OCI-LY1 (cell line): ENCODE measurements around the gene FLRT1.

Experiments
- H2AFZ ChIP-seq: fragments of 200-600 bp; sonication (generic), shearing (Covaris generic); 2 replicates; pipeline ENCODE4 v1.6.0; 2014; ENCODE audit warnings: antibody characterized with exemption, mild to moderate bottlenecking, low read length
- H3F3A ChIP-seq: fragments of 200-600 bp; sonication (generic), shearing (Covaris generic); 2 replicates; pipeline ENCODE4 v1.6.0; 2014; ENCODE audit warnings: mild to moderate bottlenecking, antibody characterized with exemption, low read length, moderate library complexity; ENCODE audit not compliant: insufficient read depth
- H3K27ac ChIP-seq: fragments of 200-600 bp; sonication (generic); 2 replicates; pipeline ENCODE4 v1.5.1; 2014; ENCODE audit warnings: low read length, mixed run types, mild to moderate bottlenecking, low read depth; ENCODE audit not compliant: poor library complexity, severe bottlenecking
- H3K27me3 ChIP-seq: fragments of 200-600 bp; sonication (generic); 2 replicates; pipeline ENCODE4 v1.6.0; 2014; ENCODE audit warnings: antibody characterized with exemption, mild to moderate bottlenecking, low read length, moderate library complexity; ENCODE audit not compliant: insufficient read depth
- H3K36me3 ChIP-seq: fragments of 200-600 bp; sonication (generic); 2 replicates; pipeline ENCODE4 v1.6.1; 2014; ENCODE audit warnings: mild to moderate bottlenecking, antibody characterized with exemption, low read length, moderate library complexity, mixed read lengths; ENCODE audit not compliant: insufficient read depth
- H3K4me1 ChIP-seq: fragments of 200-600 bp; sonication (generic); 2 replicates; pipeline ENCODE4 v1.5.1; 2014; ENCODE audit warnings: mild to moderate bottlenecking, low read length, moderate library complexity; ENCODE audit not compliant: insufficient read depth, severe bottlenecking
- H3K4me2 ChIP-seq: fragments of 200-600 bp; sonication (generic), shearing (Covaris generic); 2 replicates; pipeline ENCODE4 v1.6.1; 2014; ENCODE audit warnings: low read length
- H3K4me3 ChIP-seq: fragments of 200-600 bp; sonication (generic); 2 replicates; pipeline ENCODE4 v1.5.1; 2014; ENCODE audit warnings: low read length, low read depth, mild to moderate bottlenecking, mixed read lengths; ENCODE audit not compliant: poor library complexity, severe bottlenecking
- H3K79me2 ChIP-seq: fragments of 200-600 bp; shearing (Covaris generic); 2 replicates; pipeline ENCODE4 v1.6.1; 2016; ENCODE audit warnings: mixed run types, low read length, mixed read lengths; ENCODE audit not compliant: insufficient read depth
- H3K9ac ChIP-seq: fragments of 200-600 bp; sonication (generic), shearing (Covaris generic); 2 replicates; pipeline ENCODE4 v1.6.1; 2014; ENCODE audit warnings: mild to moderate bottlenecking, low read length, mixed read lengths
- H3K9me2 ChIP-seq: fragments of 200-600 bp; sonication (generic), shearing (Covaris generic); 2 replicates; pipeline ENCODE4 v1.6.1; 2014; ENCODE audit warnings: low read depth, mild to moderate bottlenecking, low read length, mixed read lengths
- H3K9me3 ChIP-seq: fragments of 200-600 bp; shearing (Covaris generic); 2 replicates; pipeline ENCODE4 v1.6.1; 2014; ENCODE audit warnings: low read length, mixed read lengths
- H4K20me1 ChIP-seq: fragments of 200-600 bp; sonication (generic), shearing (Covaris generic); 2 replicates; pipeline ENCODE4 v1.6.0; 2016; ENCODE audit warnings: mild to moderate bottlenecking, low read length; ENCODE audit not compliant: insufficient read depth
- EZH2 ChIP-seq: fragments of 200-600 bp; sonication (generic), shearing (Covaris generic); IDR thresholded peaks from 2 replicates; pipeline ENCODE4 v1.8.0; 2017; ENCODE audit warnings: borderline replicate concordance, mixed run types, mild to moderate bottlenecking, antibody characterized with exemption, low read length, moderate library complexity, mixed read lengths
- TF ChIP-seq, protein P1 (sequence below): fragments of 200-600 bp; sonication (generic), shearing (Covaris generic); IDR thresholded peaks from 2 replicates; pipeline ENCODE4 v1.5.1; 2017; ENCODE audit warnings: mild to moderate bottlenecking, antibody characterized with exemption, low read length, moderate library complexity, mixed read lengths

The FLRT1 gene

DNA sequence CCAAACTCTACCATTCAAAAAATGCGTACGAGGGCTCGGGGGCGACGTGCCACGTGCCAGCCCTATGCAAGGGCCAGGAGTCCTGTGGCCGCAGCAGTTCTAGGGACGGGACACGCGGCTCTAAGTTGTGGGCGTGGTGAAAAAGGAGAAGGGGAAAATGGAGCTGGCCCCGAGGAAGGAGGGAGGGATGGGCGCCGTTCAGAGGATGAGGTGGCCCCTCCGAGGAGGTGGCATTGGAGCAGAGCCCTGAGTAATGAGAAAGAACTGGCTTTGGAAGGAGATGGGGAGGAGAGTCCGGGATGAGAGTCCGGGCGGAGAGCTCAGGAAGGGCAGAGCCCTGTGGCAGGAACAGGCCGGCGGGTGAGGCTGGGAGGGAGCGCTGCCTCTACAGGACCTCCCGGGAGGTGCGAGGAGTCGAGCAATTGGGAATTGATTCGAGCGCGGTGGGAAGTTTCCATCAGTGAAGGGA is 28.5 kb upstream of the FLRT1 start:
- TF ChIP-seq, protein P1, sequence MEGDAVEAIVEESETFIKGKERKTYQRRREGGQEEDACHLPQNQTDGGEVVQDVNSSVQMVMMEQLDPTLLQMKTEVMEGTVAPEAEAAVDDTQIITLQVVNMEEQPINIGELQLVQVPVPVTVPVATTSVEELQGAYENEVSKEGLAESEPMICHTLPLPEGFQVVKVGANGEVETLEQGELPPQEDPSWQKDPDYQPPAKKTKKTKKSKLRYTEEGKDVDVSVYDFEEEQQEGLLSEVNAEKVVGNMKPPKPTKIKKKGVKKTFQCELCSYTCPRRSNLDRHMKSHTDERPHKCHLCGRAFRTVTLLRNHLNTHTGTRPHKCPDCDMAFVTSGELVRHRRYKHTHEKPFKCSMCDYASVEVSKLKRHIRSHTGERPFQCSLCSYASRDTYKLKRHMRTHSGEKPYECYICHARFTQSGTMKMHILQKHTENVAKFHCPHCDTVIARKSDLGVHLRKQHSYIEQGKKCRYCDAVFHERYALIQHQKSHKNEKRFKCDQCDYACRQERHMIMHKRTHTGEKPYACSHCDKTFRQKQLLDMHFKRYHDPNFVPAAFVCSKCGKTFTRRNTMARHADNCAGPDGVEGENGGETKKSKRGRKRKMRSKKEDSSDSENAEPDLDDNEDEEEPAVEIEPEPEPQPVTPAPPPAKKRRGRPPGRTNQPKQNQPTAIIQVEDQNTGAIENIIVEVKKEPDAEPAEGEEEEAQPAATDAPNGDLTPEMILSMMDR = no peak
- no peak for TF ChIP-seq EZH2
- Histone ChIP-seq H3K27ac (no peak overlapping the region), H2AFZ (no peak overlapping the region), H3K27me3 (peaks cover 13% of the 10 kb centered on the region; the same call in 1 of the 2 replicates), H3K4me3 (no peak overlapping the region), H3K9me3 (0 out of 2 replicates have a peak, but pooled peaks cover 3% of the 10 kb centered on the region), H3F3A (no peaks in the 10 kb centered on the region), H3K4me2 (no peak overlapping the region), H3K36me3 (no peaks in the 10 kb centered on the region), H3K4me1 (no peaks in the 10 kb centered on the region), H3K79me2 (no peaks in the 10 kb centered on the region), H3K9me2 (no peaks in the 10 kb centered on the region), H3K9ac (no peak overlapping the region), H4K20me1 (no peaks in the 10 kb centered on the region)

GRCh38 chr11:64007629-64008282 is 28.0 kb upstream of the FLRT1 start:
- Histone ChIP-seq H3K4me3 (no peak overlapping the region), H3K9me3 (0 out of 2 replicates have a peak, but pooled peaks cover 3% of the 10 kb centered on the region), H2AFZ (no peak overlapping the region), H4K20me1 (no peaks in the 10 kb centered on the region), H3K27ac (no peak overlapping the region), H3K27me3 (peaks cover 13% of the 10 kb centered on the region; the same call in 1 of the 2 replicates), H3F3A (no peaks in the 10 kb centered on the region), H3K9ac (no peak overlapping the region), H3K79me2 (no peaks in the 10 kb centered on the region), H3K36me3 (no peaks in the 10 kb centered on the region), H3K9me2 (no peaks in the 10 kb centered on the region), H3K4me1 (no peaks in the 10 kb centered on the region), H3K4me2 (no peak overlapping the region)
- TF ChIP-seq, protein P1 = no peak
- no peak for TF ChIP-seq EZH2

GRCh38 chr11:64008283-64008913 is 27.3 kb upstream of the FLRT1 start:
- no peak overlapping the region for H3K4me2 ChIP-seq
- H3K36me3 ChIP-seq = no peaks in the 10 kb centered on the region
- no peak overlapping the region for H3K9ac ChIP-seq
- no peaks in the 10 kb centered on the region for H3K79me2 ChIP-seq
- no peaks in the 10 kb centered on the region for H3K9me2 ChIP-seq
- no peak overlapping the region for H3K4me3 ChIP-seq
- no peaks in the 10 kb centered on the region for H3F3A ChIP-seq
- H2AFZ ChIP-seq = no peak overlapping the region
- H3K4me1 ChIP-seq = no peaks in the 10 kb centered on the region
- peaks cover 13% of the 10 kb centered on the region; the same call in 1 of the 2 replicates for H3K27me3 ChIP-seq
- TF ChIP-seq, protein P1 = no peak
- TF ChIP-seq EZH2 = no peak
- 0 out of 2 replicates have a peak, but pooled peaks cover 3% of the 10 kb centered on the region for H3K9me3 ChIP-seq
- H4K20me1 ChIP-seq = no peaks in the 10 kb centered on the region
- H3K27ac ChIP-seq = no peak overlapping the region
